ENCODE data around the gene KCNMB1. TPM values are rescaled to one million over a fixed set of nuclear protein-coding genes. Genes with fewer than 3 reads are reported as not detected.

Gene KCNMB1
- polyA plus RNA-seq, 3 donors: 0.95 to 1.7 (median 1.5) TPM

GRCh38 chr5:170330568-170331054, 58.6 kb downstream of the KCNMB1 start:
- DNase-seq (ENCODE audit: extremely low read depth in 1 of 11, low read depth in 9 of 11, low spot score in 4 of 11): no peak

DNA sequence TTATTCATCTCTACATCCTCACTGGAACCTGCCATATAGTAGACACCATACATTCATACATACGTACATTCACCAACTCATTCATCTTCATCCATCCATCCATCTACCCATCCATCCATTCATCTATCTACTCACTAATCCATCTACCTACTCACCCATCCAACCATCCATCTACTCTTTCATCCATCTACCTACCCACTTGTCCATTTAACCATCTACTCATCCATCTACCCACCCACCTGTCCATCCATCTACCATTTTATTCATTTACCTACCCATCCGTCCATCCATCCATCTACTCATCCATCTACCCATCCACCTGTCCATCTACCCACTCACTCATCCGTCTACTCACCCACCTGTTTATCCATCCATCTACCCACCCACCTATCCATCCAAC, 59.6 kb downstream of the KCNMB1 start:
- DNase-seq (ENCODE audit: extremely low read depth in 1 of 11, low read depth in 9 of 11, low spot score in 4 of 11): no peak

DNA sequence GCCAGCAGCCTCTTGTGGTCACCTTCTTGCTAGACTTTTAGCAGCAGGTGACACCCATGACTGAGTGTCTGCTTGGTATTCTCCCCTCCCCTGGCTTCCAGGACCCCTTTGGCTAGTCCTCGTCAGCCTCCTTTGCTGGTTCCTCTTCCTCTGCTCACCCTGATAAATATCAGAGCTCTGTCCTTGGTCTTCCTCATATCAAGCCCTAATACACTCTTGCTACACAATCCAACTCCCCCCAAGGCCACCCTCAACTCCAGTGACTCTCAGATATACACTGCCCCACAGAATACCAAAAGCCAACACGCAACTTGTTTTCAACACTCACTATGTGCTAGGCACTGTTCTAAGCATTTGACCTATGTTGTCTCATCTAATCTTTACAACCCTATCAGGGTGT, 61.3 kb downstream of the KCNMB1 start:
- no peak for DNase-seq (ENCODE audit: extremely low read depth in 1 of 11, low read depth in 9 of 11, low spot score in 4 of 11)

GRCh38 chr5:170327168-170327567, 62.0 kb downstream of the KCNMB1 start:
- no peak for DNase-seq (ENCODE audit: extremely low read depth in 1 of 11, low read depth in 9 of 11, low spot score in 4 of 11)

Other genes with a start within 250 kb of the KCNMB1 start
- under 1 TPM; 0.16 to 0.30 (median 0.19) TPM for gene C5orf58, start 156.4 kb downstream of the KCNMB1 start, polyA plus RNA-seq (ENCODE audit: insufficient read length in 3 of 3)
- 1 to 10 TPM; 3.1 to 3.4 (median 3.3) TPM for gene LCP2, start 91.6 kb downstream of the KCNMB1 start, polyA plus RNA-seq (ENCODE audit: insufficient read length in 3 of 3)
- 10 to 100 TPM in 2 of 3 donors, 1 to 10 TPM in 1; 9.5 to 12.7 (median 12.3) TPM for gene KCNIP1, start 114.7 kb upstream of the KCNMB1 start, polyA plus RNA-seq (ENCODE audit: insufficient read length in 3 of 3)